SKM-1 (cell line): ENCODE data around the gene C6orf132.
"Not testable (repeated sequence)": the region's sequence is repeated elsewhere in the genome, so short reads cannot be mapped to it uniquely, and the experiment has no call there.

Source experiments
- DNase-seq: peaks from one replicate; lab custom pipeline; 2025; ENCODE audit not compliant: unreplicated experiment; lab: John Stamatoyannopoulos, UW

C6orf132 gene

DNA sequence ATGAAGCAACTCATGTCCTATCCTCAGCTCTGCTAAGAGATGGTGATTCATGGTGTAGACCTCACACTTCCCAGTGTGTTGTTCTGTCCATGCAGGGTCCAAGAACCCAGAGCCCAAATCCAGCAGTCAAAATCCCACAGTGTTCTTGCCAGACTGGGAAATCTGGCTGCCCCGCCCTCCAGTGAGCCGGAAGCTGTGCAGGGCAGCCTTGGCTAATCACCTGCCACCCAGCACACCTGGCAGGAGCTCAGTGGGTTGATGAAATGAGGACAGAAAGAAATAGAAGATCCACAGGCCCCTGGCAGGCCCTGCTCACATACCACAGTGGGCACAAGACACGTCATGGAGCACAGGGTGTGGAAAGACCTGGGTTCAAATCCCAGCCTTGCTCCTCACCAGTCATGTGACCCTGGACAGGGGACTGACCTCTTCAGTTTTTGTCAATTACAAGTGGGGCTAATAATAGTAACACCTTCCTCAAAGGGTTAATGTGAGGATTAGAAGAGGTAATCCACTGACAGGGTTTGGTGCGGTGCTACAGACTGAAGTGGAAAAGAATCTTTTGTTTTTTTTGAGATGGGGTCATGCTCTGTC is 17.1 kb upstream of the C6orf132 start:
- DNase-seq: no peak

DNA sequence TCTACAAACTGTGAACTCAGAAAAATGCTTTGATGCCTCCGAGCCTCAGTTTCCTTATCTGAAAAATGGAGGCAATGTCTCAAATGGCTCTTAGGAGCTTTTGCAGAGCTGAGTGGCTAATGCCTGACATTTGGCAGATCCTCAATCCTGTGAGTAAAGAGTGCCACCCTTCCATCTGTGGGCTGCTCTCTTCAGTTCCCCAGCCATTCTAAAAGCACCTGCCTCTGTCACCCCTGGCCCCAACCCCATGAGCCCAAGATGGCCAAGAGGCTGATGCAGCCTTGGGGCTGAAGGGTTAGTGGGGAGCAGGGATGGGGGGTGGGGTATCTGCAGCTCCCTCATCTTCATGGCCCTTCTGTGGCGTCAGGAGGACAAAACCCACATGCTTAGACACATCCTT is 16.2 kb upstream of the C6orf132 start:
- DNase-seq: no peak

GRCh38 chr6:42158011-42158410 is 15.6 kb upstream of the C6orf132 start:
- no peak for DNase-seq

DNA sequence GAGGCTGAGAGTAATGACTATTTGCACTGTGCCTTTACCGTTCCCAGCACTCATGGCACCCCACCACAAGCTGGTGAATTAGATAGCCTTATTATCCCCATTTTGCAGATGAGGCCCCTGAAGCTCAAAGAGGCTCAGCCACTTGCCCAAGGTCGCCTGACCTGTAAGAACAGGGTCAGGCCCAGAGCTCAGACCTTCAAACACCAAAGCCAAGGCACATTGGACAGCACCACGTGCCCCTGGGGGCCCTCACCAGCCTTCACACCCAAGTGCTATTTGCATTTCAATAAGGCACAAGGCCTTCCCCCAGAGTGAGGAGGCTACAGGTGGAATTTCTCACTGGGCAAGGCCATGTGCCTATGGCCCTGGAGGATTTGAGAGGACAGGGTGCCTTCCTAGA is 14.2 kb upstream of the C6orf132 start:
- DNase-seq: no peak

DNA sequence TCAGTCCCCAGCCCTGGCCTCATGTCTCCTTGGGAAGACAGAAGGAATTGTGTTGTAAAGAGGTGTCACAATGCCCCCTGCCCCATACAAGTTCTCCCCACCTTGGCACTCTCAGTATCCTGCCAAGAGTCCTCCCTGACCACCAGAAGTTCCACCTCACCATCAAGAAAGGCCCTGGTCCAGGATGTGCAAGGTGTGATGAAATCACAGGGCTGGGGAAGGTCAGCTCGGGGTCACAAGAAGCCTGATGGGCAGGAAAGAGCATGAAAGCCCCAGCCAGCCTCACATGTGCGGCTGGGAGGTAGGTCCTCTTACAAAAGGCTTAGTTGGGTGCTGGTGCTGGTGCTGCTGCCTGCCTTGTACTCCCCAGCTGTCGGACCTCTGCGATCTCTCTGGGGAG is 12.9 kb upstream of the C6orf132 start:
- DNase-seq: peak; percentile 12

GRCh38 chr6:42154461-42155209 is 12.2 kb upstream of the C6orf132 start:
- DNase-seq: no peak

GRCh38 chr6:42153921-42154320 is 11.5 kb upstream of the C6orf132 start:
- DNase-seq: no peak

DNA sequence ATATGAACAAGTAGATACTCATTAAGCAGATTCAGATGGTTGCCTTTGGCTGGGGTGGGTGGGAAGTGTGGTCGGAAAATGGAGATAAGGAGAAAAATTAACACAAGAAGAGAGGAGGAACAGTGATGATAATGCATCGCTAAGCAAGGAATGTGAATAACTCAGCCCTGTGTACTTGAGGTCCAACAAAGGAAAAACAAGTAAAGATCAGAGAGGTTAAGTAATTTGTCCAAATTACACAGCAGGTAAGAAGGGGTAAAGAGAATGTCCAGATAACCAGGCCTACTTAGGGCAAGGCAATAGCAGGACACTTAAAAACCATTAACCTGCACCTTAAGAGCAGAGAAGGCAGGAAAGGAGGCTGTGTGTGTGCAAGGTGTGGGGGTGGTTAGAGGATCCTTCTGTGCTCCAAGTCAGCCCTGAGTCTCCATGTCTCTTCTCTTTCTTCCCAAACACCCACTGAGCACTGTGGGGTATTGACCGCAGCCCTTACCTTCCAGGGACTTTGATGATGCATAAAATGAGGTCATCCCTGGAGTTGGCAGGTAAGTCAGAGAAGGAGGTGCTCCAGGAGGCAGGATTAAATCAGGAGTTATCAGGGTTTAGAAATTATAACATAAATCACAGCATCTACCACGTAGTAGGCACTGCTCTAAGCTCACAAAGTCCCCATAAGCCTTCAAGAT is 10.3 kb upstream of the C6orf132 start:
- not testable (repeated sequence) for DNase-seq

- no peak for DNase-seq
Observed at GRCh38 chr6:42152024-42152423, 9.6 kb upstream of the C6orf132 start.

DNA sequence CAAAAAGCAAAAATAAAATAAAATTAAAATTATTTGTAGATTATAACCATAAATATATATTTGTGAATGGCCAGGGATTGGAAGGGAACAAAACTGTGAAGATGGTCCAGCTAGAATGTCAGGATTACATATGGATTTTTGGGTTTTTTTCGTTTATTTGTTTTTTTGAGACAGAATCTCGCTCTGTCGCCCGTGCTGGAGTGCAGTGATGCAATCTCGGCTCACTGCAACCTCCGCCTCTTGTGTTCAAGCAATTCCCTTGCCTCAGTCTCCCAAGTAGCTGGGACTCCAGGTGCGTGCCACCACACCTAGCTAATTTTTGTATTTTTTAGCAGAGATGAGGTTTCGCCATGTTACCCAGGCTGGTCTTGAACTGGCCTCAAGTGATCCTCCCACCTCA is 7.8 kb upstream of the C6orf132 start:
- DNase-seq: no peak

GRCh38 chr6:42148058-42148457 is 5.6 kb upstream of the C6orf132 start:
- DNase-seq: no peak

DNA sequence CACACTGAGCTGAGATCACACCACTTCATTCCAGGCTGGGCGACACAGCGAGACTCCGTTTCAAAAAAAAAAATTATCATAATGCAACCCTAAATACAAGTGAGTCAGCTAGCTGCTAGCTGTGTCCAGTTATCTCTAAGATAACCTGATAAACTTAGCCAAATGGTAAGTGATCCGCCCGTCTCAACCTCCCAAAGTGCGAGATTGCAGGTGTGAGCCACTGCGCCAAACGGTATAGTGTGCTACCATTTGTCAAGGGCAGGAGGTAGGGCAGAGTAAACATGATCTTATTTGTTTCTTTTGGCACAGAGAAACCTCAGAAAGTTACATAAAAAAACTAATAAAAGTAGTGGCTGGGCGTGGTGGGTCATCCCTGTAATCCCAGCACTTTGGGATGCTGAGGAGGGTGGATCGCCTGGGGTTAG is 4.7 kb upstream of the C6orf132 start:
- no peak for DNase-seq

DNA sequence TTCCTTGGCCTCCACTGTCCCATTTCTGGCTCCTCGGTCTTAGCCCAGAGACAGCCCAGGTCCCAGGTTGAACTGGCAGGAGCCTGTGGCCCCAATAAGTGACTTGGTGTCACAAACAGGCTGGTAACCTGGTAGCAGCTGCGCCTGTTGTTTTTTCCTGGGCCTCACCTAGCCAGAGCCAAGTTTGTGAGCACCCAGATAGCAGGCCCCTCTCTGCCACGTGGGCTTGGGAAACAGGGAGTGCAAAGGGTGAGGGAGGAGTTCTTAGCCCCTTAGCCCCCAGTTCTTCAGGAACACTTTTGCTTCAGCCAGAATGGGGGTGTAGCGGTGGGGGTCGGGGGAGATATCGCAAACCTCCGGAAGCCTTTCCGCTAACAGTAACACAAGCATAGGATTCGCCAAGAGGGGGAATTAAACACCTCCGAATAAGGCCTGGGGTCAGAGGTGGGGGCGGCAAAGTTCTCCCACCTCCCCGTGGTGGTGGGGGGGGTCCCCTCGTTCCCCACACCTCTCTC is 760 bp downstream of the C6orf132 start:
- DNase-seq: no peak

DNA sequence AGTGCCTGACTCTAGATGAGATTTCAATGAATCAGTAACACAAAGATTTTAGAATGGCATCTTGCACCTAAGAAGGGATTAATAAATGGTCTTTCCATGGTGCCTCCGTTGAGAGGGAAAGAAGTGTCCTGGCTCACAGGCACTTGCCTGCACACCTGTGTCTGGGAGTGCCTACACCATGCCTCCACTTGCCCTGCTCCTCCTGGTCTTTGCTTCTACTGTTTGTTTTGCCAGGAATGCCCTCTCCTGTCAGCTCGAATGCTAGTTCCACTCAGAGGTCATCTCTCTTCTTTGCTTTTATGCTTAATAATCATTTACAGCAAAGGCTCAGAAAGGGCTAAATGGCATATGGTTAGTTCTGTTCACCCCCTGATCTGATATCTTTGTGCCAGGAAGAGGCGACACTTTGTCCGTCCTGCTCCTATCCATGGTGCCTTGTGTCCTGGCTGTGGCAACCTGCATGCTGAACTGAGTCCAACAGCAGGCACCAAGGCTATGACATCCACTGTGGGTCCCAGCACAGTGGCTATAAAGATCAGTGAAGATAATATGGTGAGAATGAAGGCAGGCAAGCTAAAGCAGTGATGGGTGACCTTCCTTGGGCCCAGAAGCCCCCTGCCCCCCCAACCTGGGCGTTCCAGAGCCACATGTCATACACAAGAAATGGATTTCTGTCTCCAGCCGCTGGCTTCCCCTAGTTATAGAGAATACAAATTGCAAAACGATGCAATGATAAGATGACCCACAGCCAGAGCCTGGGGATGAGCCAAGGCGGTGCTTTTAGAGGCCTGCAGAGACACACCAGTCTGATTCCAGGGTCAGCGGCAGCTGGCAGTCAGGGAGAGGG is 1.4 kb downstream of the C6orf132 start:
- no peak for DNase-seq

GRCh38 chr6:42140032-42140431 is 2.4 kb downstream of the C6orf132 start:
- DNase-seq: peak; percentile 35

DNA sequence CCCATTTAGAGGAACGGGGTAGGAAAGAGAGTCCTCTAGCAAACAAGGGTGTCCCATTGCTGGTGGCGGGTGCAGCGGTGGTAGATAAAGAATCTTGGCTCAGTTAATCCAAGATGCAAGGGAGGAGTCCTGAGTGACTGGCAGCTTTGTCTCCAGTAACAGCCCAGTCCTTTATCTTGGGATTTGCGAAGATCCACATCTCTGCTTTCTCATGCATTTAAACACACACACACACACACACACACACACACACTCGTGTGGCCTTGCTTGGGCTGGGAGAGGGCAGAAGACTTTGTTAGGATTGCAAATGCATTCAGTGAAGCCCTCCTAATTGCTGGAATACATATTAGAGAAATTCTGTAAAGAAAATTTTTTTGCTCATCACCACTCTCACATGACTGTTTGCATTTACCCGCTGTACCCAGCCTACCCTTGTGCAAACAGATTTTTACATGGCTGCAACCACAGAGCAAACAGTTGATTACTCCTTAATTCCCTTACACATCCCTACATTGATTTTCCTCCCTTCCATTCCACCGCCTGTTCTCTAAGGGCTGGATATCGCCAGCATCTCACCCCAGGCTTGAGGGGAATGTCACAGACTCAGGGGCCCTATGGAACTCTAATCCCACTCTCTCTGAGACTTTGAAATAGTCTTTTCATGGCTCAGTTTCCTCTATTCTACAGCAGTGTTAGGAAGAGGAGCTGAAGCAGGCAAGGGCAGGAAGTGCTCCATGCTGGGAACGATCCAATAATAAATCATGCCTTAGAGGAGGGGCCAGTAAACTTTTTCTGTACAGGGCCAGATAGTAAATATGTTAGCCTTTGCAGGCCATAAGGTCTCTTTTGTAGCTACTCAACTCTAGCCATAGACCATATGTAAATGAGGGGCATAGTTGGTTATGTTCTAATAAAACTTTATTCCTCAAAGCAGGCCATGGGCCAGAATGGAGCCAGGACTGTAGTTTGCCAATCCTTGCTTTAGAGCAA is 3.5 kb downstream of the C6orf132 start:
- DNase-seq: no peak

GRCh38 chr6:42138190-42138589 is 4.2 kb downstream of the C6orf132 start:
- DNase-seq: no peak

DNA sequence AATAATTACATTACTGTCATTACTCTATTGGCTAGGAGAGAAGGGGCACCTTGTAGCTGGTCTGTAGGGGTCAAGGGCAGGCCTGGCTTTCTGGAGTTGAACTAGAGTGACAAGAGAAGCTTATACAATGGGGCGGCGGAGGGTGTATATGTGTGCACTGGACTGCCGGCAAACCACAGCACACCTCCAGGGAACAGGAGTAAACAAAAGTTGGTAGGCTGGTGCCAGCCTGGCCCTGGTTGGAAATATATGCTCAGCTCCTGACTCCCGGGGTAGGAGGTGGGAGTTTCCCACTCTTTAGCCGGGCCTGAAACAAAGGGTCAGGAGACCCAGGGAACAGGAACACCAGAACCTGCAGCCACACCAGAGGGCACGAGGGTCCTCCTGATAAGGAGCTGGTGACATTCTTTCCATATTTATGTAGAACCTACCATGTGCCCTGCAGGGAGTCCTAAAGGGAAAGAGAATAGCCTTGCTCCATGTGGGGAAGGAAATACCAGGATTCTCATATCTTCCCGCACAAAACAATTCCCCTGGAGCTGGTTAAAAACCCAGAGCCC is 5.1 kb downstream of the C6orf132 start:
- no peak for DNase-seq

DNA sequence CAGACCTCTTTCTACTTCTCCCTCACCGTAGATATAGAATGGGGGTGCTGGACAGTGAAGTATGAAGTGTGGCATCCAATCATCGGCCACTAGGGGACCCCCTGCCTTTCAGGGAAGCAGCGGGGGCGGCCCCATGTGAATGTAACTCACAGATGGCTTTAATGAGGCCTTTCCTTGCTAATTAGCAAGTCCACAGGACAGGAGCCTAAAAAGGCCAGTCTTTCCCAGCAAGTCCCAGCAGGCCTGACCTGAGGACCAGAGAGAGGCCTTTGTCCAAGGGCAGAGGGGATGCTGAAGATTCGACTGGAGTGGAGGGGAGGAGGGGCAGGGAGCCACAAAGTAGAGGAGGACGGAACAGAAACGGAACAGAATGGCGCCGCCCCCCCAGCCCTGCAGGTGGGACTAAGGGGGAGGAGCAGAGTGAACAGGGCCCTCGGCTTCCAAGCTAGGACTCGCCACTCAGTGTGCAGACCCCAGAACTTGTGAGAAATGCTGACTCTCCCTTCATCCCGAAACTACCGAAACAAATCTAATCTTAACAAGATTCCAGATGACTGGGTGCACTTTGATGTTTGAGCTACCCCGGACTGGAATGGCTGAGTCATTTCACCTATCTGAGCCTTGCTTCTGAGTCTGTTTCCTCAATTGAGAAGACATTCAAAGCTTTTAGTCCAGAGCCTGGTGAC is 5.8 kb downstream of the C6orf132 start:
- DNase-seq: no peak
